Measurements from ENCODE around the gene PARL. TPM values are rescaled to one million over a fixed set of nuclear protein-coding genes. Genes with fewer than 3 reads are reported as not detected.

The PARL gene
- total and polyA plus RNA-seq, 2 of the 8 experiments (the other 6 are each of a cell fraction or from before 2014, with no cell fraction given), result 62.7 to 85.0 TPM

DNA sequence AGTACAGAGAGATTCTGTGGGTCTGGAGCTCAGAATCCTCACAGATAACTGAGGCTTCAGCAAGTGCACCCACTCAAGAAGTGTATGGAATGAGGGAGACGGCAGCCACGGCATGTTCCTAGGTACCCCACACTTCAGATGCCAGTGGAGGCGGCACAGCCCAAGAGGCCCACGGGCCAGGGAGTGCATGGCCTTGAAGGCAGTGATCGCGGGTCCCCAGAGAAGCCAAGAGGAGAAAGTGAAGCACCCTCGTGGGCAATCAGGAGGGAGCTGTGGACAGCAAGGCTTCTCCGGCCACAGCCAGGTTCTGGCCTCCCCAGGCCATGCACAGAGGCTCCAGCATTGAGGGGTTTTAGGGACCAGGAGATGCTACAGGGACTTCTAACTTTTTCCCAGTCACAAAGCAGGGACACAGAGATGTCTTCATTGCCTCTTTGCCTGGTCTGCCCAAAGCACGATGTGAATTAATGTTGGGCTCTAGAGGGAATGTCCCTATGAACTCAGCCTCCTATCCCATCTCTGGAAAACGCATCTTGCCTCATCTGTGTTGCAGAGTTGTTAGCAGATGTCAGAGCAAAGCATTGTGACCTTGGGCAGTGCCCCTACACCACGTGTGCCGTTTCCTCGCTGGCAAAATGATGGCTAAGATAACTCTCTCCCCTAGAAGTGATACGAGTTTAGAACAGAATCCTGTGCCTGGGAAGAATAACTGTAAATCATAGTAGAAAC is 56.7 kb downstream of the PARL start:
- no peaks in the 10 kb centered on the region for H3K79me1 ChIP-seq (ENCODE audit: low read depth, low read length)
- H3K4me2 ChIP-seq (ENCODE audit: insufficient read depth in 1 of 2, low read depth in 2 of 2, low read length in 2 of 2), result no peak overlapping the region
- DNase-seq (ENCODE audit: low read depth in 1 of 2, low spot score in 2 of 2) (no peak), FAIRE-seq (no peak)
- H3K23ac ChIP-seq (ENCODE audit: insufficient read length), result no peak overlapping the region
- H3K27me3 ChIP-seq (replicated peaks in 1 of 4; ENCODE audit: control insufficient read depth in 3 of 4, extremely low read depth in 1 of 4, insufficient read depth in 3 of 4, low read length in 3 of 4), result peaks cover 0 to 3% (median 0%) of the 10 kb centered on the region in 4 experiments; a peak in 3 of 7 replicates
- no peak overlapping the region for H4K8ac ChIP-seq (ENCODE audit: extremely low read depth, insufficient read depth, low read length)
- ChIA-PET CTCF (ENCODE audit: partially characterized antibody) (interaction anchor here (2.4 kb wide), 1 partner anchor 57 kb away, joined by 11 read pairs; the partner anchor contains the start of gene PARL), POLR2A (ENCODE audit: partially characterized antibody) (interaction anchor here (0.6 to 1.1 kb wide), 2 partner anchors 59 to 489 kb away, joined by 3 read pairs; no protein-coding TSS in a partner anchor)
- peaks cover 0 to 7% (median 1%) of the 10 kb centered on the region in 4 experiments; a peak in 4 of 7 replicates for H3K4me1 ChIP-seq (replicated peaks in 1 of 4; ENCODE audit: control insufficient read depth in 3 of 4, insufficient read depth in 4 of 4, low read length in 3 of 4)
- no peak overlapping the region for H3K27ac ChIP-seq (ENCODE audit: low read depth, low read length)
- no peak overlapping the region for H2BK12ac ChIP-seq (ENCODE audit: low read depth, low read length)
- H3K36me3 ChIP-seq (ENCODE audit: control insufficient read depth in 2 of 4, insufficient read depth in 4 of 4, low read length in 3 of 4), result peaks cover 0 to 11% (median 9%) of the 10 kb centered on the region in 4 experiments; a peak in 5 of 8 replicates
- no peak overlapping the region for H3K4me3 ChIP-seq (ENCODE audit: extremely low read depth in 1 of 4, insufficient read depth in 2 of 4, low read depth in 3 of 4, low read length in 4 of 4)
- H3K4ac ChIP-seq (replicated peaks; ENCODE audit: insufficient read length, low read depth, low read length), result no peak overlapping the region
- H4K5ac ChIP-seq (ENCODE audit: insufficient read length, low read depth, low read length), result no peak overlapping the region
- H3K9ac ChIP-seq (replicated peaks in 1 of 4; ENCODE audit: extremely low read depth in 1 of 4, low read depth in 3 of 4, low read length in 3 of 4), result no peak overlapping the region
- no peak overlapping the region for H2BK20ac ChIP-seq (ENCODE audit: low read length)
- no peak overlapping the region for H2BK15ac ChIP-seq (ENCODE audit: low read length)
- no peak overlapping the region for H4K91ac ChIP-seq (replicated peaks; ENCODE audit: insufficient read length, low read length)
- H2BK5ac ChIP-seq (ENCODE audit: low read depth, low read length), result no peak overlapping the region
- peaks cover 0 to 4% of the 10 kb centered on the region in 2 experiments for H4K20me1 ChIP-seq (replicated peaks in 1 of 2; ENCODE audit: control insufficient read depth in 1 of 2, insufficient read depth in 2 of 2, low read length in 2 of 2)
- H2BK120ac ChIP-seq (replicated peaks; ENCODE audit: low read depth, low read length), result no peak overlapping the region
- no peaks in the 10 kb centered on the region for H3K9me3 ChIP-seq (ENCODE audit: insufficient read depth in 2 of 2, low read depth in 1 of 2, low read length in 1 of 2)
- H3K23me2 ChIP-seq (ENCODE audit: low read depth, low read length), result peaks cover 13% of the 10 kb centered on the region; the same call in 1 of the 2 replicates
- H3K79me2 ChIP-seq (ENCODE audit: control insufficient read depth in 1 of 2, insufficient read depth in 2 of 2, low read length in 2 of 2), result no peaks in the 10 kb centered on the region
- no peak overlapping the region for H2AK5ac ChIP-seq (ENCODE audit: low read depth, low read length)
- no peak overlapping the region for H3K56ac ChIP-seq (replicated peaks; ENCODE audit: insufficient read length, low read depth, low read length)
- H3K18ac ChIP-seq (ENCODE audit: extremely low read depth, low read length), result no peak overlapping the region
- no peak overlapping the region for H2AFZ ChIP-seq (ENCODE audit: low read length)
- 91% methylated on average over 14 of the region's 14 CpGs; no CpG with 5 or more reads in 1 of the 2 experiments for WGBS, 2 experiments (ENCODE audit: extremely low coverage in 1 of 2, insufficient coverage in 1 of 2, insufficient read length in 1 of 2, insufficient replicate concordance in 2 of 2, low coverage in 1 of 2, low lambda C conversion rate in 2 of 2, missing lambda C conversion rate in 1 of 2)
- no peak overlapping the region for H3K14ac ChIP-seq (ENCODE audit: insufficient read length)
- no peak for TF ChIP-seq FOSL1 (IDR thresholded peaks at IDR 0.05; ENCODE audit: insufficient read depth, low read depth, low read length)
- TF ChIP-seq TAF7 (optimal IDR thresholded peaks at IDR 0.05; ENCODE audit: borderline replicate concordance, low read depth, low read length), result no peak
- TF ChIP-seq USF2 (IDR thresholded peaks at IDR 0.05; ENCODE audit: low read length), result no peak
- TF ChIP-seq YY1 (IDR thresholded peaks at IDR 0.05; ENCODE audit: low read depth, low read length), result no peak
- TF ChIP-seq SAP30 (IDR thresholded peaks at IDR 0.05; ENCODE audit: insufficient read depth, insufficient replicate concordance, low read length), result no peak
- TF ChIP-seq CTCF (IDR thresholded peaks at IDR 0.05; ENCODE audit: control extremely low read depth in 1 of 3, insufficient read depth in 1 of 3, low read depth in 1 of 3, low read length in 3 of 3), result no peak
- no peak for TF ChIP-seq KDM4A (IDR thresholded peaks at IDR 0.05; ENCODE audit: low read depth, low read length, severe bottlenecking)
- no peak for TF ChIP-seq EGR1 (IDR thresholded peaks at IDR 0.05; ENCODE audit: borderline replicate concordance, low read depth, low read length)

Data from H1 (cell line).